GM19452 (cell line): ENCODE measurements around the gene SOAT1.

Source experiments
- ATAC-seq: cut with Tn5 transposase; IDR thresholded peaks from one replicate; pipeline ENCODE4 v1.9.1; 2021; ENCODE audit not compliant: unreplicated experiment

The SOAT1 gene

DNA sequence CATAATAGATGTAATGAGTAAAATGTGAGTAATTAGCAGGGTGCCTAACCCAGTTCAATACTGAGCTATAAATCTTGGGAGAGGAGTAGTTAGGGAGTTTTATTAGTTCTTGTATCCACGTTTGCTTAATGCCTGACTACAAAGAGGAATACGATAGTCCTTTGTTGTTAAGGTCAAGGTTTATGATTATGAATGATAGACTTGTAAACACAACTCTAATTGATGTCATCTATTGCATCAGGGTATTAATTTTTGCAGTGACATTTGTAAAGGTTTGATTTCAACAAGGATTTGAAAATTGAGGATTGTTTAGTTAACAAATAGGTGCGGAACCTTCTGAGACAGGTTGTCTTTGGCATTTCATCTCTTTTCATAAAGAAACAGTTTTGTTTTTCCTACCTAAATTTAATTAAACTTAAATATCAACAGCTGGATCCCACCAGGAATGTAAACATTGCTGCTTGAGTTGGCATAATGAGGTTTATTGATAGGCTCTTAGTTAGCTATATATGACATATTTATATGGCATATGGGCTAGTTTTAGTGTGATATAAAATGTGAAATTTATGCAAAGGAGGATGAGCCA is 9.7 kb downstream of the SOAT1 start:
- no peak for ATAC-seq

DNA sequence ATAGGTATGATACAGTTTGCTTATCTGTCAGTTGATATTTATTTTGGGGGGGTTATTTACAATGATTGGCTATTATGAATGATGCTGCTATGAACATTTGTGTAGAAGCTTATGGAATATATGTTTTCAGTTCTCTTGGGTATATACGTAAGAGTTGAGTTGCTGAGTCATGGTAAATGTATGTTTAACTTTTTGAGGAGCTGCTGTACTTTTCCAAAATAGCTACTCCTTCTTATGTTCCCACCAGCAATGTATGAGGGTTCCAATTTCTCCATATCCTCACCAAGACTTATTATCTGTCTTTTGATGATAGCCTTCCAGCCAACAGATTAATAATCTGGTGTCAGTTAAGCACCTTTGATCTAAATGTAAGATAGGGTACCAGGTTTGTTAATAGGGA is 11.9 kb downstream of the SOAT1 start:
- ATAC-seq, result no peak

DNA sequence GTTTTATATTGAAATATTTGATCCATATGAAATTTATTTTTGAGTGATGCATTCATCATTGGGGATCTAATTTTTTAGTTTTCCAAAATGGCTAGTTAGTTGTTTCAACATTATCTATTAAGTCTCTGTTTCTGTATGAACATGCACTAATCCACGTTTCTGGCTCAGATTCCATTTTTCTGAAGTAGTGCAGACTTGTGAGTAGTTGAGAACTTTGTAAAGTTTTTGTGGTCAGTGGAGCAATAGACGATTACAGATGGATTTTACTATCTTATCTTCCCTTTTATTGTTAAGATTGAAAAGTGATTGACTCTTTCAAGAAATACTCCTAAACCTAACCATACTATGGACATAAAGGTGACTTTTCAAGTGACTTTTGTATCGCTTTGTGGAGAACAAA is 16.7 kb downstream of the SOAT1 start:
- no peak for ATAC-seq

DNA sequence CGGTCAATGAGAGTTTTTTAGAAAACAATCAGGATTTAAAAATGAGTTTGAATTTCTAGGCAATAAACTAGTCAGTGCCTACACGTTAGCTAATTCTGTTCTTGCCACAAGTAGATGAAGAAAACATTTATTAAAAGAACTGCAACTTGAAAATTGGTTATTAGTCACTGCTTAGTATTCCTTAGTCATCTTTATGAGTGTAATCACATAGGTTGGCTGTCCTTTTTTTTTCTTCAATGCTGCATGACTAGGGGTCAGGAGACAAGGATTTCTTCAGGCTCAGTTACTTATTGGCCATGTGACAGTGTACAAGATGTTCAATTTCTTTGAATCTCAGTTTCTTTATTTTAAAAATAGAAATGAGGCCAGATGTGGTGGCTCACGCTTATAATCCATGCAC is 17.1 kb downstream of the SOAT1 start:
- ATAC-seq, result no peak

DNA sequence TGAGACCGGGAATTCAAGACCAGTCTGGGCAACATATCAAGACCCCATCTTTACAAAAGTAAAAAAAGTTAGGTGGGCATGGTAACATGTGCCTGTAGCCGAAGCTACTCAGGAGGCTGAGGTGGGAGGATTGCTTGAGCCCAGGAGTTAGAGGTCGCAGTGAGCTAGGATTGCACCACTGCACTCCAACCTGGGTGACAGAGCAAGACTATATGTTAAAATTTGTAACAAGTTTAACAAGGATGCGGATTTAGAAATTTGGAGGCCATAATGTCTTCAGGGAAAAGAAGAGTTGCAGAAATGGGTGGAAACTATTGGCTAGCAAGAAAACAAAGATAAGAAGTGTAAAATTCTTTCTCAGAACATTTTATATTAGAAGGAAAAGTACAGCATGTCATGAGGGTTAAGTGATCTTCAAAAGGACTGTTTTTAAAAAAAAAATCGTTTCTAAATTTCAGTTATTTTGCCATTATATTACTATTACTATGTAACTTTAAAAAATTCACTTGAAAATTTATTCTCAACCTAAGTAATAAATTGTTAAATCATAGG is 17.6 kb downstream of the SOAT1 start:
- ATAC-seq, result no peak

DNA sequence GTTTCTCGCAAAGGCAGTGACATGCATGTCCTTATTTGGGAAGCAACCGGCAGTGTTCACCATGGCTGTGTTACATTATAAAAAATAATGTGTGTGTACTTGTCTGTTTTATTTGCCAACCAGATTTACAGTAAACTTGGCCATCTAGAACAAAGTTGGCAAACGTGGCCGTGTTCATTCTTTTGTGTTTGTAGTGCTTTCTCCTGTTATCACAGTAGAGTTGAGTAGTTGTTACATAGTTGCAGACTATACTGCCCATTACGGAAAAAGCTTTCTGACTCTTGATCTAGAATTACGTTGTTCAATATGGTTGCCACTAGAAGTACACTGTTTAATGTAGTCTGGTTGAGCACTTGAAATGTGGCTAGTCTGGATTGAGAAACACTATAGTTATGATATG is 19.4 kb downstream of the SOAT1 start:
- no peak for ATAC-seq

DNA sequence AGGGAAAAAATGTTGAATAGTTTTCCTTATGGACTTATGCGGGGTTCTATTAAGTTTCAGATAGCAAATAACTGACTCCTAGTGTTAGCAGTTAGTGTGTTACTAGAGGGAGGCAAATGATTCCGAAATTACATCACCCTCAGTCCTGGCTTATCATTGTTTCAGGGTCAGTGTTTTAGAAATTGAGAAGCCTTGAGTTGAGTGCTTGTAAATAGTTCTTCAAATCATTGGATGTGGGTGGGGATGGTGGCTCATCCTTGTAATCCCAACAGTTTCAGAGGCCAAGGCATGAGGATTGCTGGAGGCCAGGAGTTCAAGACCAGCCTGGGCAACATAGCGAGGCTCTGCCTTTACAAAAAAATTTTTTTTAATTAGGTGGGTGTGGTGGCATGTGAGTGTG is 21.3 kb downstream of the SOAT1 start:
- ATAC-seq, result no peak

DNA sequence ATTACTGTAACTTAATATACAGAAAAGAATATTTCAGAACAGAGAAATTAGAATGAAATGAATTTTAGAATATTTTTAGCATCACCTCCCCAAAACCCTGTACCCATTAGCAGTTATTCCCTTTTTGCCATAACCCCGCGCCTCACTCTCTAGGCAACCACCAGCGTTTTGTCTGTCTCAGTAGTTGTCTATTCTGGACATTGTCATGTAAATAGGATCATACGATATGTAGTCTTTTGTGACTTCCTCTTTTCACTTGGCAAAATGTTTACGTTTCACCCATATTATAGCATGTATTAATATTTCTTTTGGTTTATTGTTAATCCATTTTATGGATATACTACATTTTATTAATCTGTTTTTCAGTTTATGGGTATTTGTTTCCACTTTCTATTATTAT is 24.9 kb downstream of the SOAT1 start:
- ATAC-seq, result no peak

DNA sequence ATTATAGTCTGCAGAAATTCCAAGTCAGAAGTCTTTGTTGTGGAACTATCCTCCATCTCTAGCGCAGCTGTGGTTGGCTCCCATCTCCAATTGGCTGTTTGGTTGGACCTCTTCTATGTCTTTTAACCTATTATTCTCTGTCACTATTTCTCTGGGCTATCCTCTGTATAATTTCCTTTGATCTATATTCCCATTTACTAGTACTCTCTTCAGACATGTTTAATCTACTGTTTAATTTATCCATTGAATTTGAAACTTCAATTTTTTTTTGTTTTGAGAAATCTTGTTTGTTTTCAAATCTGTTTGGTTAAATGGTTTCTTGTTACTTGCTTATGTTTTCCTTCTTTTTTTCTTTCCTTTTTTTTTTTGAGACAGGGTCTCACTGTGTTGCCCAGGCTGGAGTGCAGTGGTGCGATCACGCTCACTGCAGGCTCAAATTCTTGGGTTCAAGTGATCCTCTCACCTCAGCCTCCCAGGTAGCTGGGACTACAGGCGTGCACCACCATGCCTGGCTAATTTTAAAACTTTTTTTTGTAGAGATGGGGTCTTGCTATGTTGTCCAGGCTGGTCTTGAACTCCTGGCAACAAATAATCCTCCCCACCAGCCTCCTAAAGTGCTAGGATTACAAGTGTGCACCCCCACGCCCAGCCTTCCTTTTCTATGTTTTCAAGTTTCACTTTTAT is 28.1 kb downstream of the SOAT1 start:
- ATAC-seq, result no peak

DNA sequence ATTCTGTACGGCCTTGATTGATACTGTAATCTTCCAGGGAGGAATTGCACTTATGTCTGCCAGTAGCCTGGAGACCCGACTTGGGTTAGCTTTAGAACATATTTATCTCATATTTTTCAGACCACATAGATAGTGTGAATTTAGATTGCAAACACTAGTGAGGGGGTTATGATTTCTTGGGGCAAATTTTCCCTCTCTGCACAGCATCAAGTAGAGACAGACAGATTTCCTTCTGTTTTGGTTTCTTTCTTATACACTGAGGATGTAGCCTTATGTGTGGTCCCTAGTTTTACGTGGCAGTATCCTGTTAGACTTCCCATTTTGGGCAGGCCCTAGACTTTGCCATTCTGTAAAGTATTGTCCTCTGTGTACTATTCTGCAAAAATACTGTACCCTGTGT is 29.0 kb downstream of the SOAT1 start:
- no peak for ATAC-seq

DNA sequence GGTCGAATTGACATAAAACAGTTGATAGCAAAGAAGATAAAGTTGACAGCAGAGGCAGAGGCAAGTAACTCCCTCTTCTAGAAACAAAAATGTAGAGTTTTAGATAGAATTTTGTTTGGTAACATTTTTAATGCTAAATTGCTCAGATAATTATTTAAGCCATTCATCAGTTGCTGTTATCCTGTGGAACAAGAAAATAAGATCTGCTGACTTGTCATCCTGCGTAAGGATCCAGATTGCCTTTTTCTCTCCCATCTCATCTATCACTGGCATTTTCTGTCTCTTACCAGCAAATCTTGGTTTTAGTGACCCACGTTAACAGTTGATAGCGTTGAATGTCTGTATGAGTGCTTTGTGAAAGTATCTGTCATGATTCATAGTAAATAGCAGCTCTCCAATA is 29.8 kb downstream of the SOAT1 start:
- ATAC-seq, result no peak

DNA sequence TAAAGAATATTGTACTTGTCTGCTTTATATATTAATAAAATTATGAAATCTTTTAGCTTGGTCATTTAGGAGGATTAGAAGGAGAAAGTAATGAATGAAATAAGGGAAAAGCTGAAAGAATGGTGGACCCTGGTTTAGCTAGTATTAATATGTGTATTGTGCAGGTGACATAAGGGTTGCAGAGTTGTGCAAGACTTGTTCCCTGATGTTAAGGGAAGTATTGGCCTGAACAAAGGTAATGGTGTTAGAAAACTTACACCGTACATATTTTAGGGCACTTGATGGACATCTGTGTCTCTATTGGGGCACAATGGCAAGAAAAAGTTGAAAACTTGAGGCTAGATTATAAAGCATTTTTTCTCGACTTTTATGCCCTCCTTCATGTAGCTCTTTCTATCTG is 32.2 kb downstream of the SOAT1 start:
- no peak for ATAC-seq

DNA sequence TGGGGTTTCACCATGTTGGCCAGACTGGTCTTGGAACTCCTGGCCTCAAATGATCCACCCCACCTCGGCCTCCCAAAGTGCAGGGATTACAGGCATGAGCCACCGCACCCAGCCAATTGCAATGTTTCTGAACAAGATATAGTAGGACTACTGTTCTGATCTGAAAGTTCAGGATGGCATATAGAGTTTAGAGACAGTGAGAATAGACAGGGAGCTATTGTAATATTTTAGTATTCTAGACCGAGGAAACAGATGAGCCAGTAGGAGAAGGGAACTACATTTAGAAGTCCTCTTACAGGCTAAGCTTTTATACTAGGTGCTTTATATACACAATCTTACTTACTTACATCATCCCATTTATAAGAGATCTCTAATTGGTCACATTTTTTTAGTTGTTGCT is 33.1 kb downstream of the SOAT1 start:
- ATAC-seq, result no peak

DNA sequence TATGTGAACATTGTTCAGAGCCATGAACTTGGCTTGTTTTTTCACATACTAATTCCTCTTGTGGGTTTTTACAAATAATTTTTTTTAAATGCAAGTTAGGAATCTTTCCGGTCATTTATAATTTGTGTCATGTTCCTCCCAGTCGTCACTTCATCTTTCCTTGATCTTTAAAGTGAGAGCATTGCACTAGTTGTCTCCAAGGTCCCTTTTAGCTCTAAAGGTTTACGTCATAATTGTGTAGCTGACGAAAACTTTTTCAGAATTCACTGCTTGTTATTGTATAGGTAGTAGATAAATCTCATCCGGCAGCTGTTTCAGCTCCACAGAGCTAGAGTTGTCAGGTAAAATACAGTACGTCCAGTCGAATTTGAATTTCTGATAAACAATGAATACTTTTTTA is 33.6 kb downstream of the SOAT1 start:
- no peak for ATAC-seq

DNA sequence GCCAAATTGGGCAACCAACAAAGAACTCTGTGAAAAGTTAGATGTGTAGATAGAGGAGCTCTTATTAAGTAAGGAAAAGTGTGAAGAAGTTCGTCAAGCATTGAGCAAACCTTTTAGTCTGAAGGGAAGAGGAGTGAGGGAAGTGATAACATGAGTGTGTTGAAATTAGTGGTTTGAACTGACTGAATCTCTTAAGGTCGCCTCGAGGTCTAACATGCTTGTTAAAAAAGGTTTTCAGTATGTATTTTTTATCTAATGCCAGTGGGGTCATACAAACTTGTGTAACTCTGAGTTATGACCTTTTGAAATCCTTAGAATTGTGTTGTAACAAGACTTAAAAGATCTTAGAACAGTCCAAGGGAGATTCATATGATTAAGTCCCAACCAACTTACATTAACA is 34.1 kb downstream of the SOAT1 start:
- ATAC-seq, result no peak

DNA sequence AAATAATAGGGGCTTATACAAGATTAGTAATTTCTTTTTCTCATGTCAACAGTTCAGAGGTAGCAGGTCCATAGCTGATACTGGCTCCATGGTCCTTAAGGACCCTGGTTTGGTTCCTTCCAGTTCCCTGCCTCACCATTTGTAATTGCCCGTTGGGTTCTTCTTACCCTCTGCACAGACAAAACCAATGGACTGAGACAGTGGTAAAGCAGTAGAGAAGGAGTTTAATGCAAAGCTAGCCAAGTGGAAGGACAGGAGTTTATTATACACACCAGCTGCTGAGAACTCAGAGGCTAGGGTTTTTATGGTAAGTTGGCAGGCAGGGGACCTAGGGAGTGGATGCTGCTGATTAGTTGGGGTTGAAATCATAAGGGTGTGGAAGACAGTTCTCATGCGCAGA is 36.3 kb downstream of the SOAT1 start:
- no peak for ATAC-seq

DNA sequence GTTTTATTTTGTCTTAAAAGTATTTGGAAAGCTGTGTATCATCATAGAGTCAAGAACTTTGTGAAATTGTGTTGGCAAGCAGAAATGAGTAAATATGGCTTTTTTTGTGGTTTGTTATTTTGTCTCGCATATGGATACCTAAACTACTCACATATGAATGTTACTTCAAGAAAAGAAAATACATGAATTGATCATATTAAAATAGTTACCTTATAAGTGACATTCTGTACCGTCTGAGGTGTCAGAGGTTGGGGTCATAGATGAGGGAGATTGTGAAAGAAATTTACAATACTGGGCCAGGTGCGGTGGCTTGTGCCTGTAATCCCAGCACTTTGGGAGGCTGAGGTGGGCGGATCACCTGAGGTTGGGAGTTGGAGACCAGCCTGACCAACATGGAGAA is 40.8 kb downstream of the SOAT1 start:
- no peak for ATAC-seq

DNA sequence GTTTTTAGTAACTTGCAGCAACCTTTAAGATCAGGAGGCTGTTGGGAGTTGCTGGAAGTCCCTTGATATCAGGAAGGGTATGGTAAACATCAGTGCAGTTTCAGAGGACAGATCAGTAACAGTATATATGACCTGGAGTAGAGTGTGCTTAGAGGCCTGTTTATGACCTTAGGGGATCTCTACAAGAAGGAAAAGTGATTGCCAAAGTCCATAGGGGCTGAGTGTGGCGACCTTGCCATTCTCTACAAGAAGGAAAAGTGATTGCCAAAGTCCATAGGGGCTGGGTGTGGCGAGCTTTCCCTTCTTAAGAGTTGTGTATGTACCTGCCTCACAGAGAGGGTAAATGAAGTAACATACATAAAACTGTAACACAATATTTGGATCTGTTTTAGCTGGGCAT is 43.7 kb downstream of the SOAT1 start:
- no peak for ATAC-seq

DNA sequence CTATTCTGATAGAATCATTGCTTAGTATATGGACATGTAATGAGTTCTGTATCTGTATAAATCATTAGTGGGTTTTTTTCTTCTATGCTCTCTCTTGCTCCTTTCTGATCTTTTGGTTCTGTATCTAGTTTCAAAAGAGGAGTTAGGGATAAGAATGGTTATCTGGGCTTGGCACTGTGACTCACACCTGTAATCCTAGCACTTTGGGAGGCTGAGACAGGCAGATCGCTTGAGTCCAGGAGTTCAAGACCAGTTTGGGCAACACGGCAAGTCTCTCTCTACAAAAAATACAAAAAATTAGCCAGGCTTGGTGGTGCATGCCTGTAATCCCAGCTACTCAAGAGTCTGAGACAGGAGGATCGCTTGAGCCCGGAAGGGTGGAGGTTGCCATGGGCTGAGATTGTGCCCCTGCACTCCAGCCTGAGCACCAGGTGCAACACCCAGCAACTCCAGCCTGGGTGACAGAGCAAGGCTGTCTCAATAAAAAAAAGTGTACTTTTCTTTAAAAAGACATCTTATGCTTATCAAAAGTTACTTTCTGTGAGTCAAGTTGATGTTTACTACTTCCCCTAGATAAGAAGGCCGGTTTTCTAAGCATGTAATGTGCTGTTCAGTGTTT is 44.5 kb downstream of the SOAT1 start:
- no peak for ATAC-seq

DNA sequence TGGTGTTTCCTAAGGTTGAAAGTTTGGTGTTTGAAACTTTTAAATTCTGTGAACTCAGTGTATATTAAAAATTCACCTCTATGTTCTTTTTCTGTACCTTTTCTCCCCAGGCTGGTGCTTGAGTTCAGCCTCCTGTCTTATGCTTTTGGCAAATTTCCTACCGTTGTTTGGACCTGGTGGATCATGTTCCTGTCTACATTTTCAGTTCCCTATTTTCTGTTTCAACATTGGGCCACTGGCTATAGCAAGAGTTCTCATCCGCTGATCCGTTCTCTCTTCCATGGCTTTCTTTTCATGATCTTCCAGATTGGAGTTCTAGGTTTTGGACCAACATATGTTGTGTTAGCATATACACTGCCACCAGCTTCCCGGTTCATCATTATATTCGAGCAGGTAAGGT is 47.3 kb downstream of the SOAT1 start:
- ATAC-seq, result no peak

DNA sequence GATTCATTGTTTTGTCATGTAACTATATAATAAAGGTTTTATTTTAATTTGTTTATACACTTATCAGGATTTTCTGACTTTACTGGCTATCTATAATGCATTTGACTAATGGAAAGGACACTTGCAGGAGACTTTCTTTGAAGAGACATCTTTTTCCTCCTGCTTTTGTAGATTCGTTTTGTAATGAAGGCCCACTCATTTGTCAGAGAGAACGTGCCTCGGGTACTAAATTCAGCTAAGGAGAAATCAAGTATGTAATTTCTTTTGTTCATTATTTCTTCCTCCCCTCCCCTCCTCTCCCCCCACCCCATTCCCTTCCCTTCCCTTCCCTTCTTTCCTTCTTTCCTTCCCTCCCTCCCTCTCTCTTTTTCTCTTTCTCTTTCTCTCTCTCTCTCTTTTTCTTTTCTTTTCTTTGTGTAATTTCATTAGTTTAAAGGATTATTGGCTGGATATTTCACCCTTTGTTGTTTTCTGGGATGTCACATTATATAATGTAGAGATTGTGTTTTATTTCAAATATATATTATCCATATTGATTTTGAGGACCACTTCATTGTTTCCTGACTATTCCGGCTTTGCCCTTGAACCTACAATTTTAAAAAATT is 48.4 kb downstream of the SOAT1 start:
- no peak for ATAC-seq

DNA sequence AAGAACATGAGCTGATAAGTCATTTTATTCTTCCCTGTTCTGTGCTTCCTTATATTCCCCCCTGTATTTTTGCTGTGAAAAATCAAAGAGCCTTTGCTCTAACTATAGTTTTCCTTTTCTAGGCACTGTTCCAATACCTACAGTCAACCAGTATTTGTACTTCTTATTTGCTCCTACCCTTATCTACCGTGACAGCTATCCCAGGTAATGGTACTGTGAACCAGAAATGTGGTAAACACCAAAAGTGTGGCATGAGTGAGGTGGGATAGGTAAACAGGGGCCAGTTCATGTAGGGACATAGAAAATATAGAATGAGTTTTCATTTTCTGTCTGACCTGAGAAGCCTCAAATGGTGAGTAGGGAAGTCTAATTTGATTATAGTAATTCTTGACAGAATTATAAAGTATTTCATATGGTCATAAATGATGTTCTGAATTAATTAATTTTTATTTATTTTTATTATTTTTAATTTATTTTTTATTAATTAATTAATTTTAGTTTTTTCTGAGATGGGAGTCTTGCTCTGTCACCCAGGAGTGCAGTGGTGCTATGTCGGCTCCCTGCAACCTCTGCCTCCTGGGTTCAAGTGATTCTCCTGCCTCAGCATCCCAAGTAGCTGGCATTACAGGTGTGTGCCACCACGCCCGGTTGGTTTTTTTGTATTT is 49.3 kb downstream of the SOAT1 start:
- ATAC-seq, result no peak
